Tibial nerve (tissue), 4 donors: ENCODE data around the gene SMARCC1. TPM values are rescaled to one million over a fixed set of nuclear protein-coding genes. Genes with fewer than 3 reads are reported as not detected.
A peak's percentile ranks its signal among the peaks of the same experiment; 100 is the strongest.

Experiments
- DNase-seq, 2 donors: peaks; one replicate each; pipeline ENCODE4 v3.0.0-alpha.2; 2019; ENCODE audit warnings: low spot score in 2 of 2
- H3K27ac ChIP-seq, 4 donors: fragments of 200-600 bp; sonication (generic) in 3 of 4; one replicate each; pipeline ENCODE4 v1.5.1; 2017 to 2019; ENCODE audit warnings: mild to moderate bottlenecking in 1 of 4
- H3K27me3 ChIP-seq, 2 donors: fragments of 200-600 bp; sonication (generic) in 1 of 2; one replicate each; pipeline versions ENCODE4 v1.5.1 to v1.6.0; 2017 to 2019
- H3K36me3 ChIP-seq, 3 donors: fragments of 200-600 bp; sonication (generic); one replicate each; pipeline ENCODE4 v1.5.1; 2018 to 2019
- H3K4me1 ChIP-seq, 4 donors: fragments of 200-600 bp; sonication (generic) in 3 of 4; one replicate each; pipeline ENCODE4 v1.5.1; 2017 to 2019
- H3K4me3 ChIP-seq, 4 donors: fragments of 200-600 bp; sonication (generic) in 3 of 4; one replicate each; pipeline ENCODE4 v1.5.1; 2017 to 2019; ENCODE audit warnings: mild to moderate bottlenecking in 1 of 4, moderate library complexity in 1 of 4
- H3K9me3 ChIP-seq, 4 donors: fragments of 200-600 bp; sonication (generic) in 3 of 4; one replicate each; pipeline ENCODE4 v1.5.1; 2017 to 2019
- EP300 ChIP-seq, 2 donors: sonication (generic); formaldehyde crosslinking; IDR thresholded peaks; one replicate each; pipeline ENCODE4 v1.6.1; 2017; ENCODE audit warnings: antibody characterized with exemption in 2 of 2, mild to moderate bottlenecking in 1 of 2
- POLR2A ChIP-seq, 2 donors: fragments of 450-650 bp; IDR thresholded peaks; one replicate each; pipeline ENCODE4 v1.6.1; 2017; ENCODE audit warnings: antibody characterized with exemption in 2 of 2, mild to moderate bottlenecking in 2 of 2, moderate library complexity in 2 of 2
- WGBS, 2 donors: methylation state at CpG; one replicate each; pipeline ENCODE4 v1.1.5; 2018; 5-methylcytosine and 5-hydroxymethylcytosine counted together
- small RNA-seq: library from RNA; depleted of rRNA; stranded (forward); fragments of <200 nt; gene quantifications from one replicate; pipeline ENCODE3, GENCODE V24; 2016
- total RNA-seq, 4 donors: library from RNA; depleted of rRNA; stranded (reverse); fragments of >200 nt; gene quantifications; one replicate each; pipeline ENCODE4 v1.1.0, GENCODE V29; 2016
- TF ChIP-seq, protein P1 (sequence below), 5 experiments: fragments of 200-600 bp in 3 of 5; fragments of 450-650 bp in 2 of 5; sonication (generic) in 3 of 5; IDR thresholded peaks; one replicate each; pipeline ENCODE4 v1.5.1; 2016 to 2019; ENCODE audit warnings: antibody characterized with exemption in 5 of 5, mild to moderate bottlenecking in 3 of 5, moderate library complexity in 2 of 5

The SMARCC1 gene
- total RNA-seq, 4 donors from 2014 or later: 27.8 to 37.4 (median 36.1) TPM

- Histone ChIP-seq H3K27me3 (no peaks in the 10 kb centered on the region), H3K4me3 (no peak overlapping the region), H3K9me3 (no peaks in the 10 kb centered on the region), H3K36me3 (no peaks in the 10 kb centered on the region), H3K27ac (peak overlapping the region in 2 of 4 donors; percentile 47 to 67), H3K4me1 (peaks cover 0 to 3% (median 0%) of the 10 kb centered on the region in 4 donors)
- WGBS, 2 donors: 66 to 67% methylated on average over 6 of the region's 6 CpGs
- DNase-seq: no peak
- TF ChIP-seq, protein P1, sequence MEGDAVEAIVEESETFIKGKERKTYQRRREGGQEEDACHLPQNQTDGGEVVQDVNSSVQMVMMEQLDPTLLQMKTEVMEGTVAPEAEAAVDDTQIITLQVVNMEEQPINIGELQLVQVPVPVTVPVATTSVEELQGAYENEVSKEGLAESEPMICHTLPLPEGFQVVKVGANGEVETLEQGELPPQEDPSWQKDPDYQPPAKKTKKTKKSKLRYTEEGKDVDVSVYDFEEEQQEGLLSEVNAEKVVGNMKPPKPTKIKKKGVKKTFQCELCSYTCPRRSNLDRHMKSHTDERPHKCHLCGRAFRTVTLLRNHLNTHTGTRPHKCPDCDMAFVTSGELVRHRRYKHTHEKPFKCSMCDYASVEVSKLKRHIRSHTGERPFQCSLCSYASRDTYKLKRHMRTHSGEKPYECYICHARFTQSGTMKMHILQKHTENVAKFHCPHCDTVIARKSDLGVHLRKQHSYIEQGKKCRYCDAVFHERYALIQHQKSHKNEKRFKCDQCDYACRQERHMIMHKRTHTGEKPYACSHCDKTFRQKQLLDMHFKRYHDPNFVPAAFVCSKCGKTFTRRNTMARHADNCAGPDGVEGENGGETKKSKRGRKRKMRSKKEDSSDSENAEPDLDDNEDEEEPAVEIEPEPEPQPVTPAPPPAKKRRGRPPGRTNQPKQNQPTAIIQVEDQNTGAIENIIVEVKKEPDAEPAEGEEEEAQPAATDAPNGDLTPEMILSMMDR (IDR thresholded peaks at IDR 0.05): no peak
- TF ChIP-seq EP300 (IDR thresholded peaks at IDR 0.05) (no peak), POLR2A (IDR thresholded peaks at IDR 0.05) (no peak)
Measured at GRCh38 chr3:47536967-47537366, 244.7 kb downstream of the SMARCC1 start.

GRCh38 chr3:47536221-47536891 lies 245.3 kb downstream of the SMARCC1 start:
- DNase-seq: no peak
- TF ChIP-seq, protein P1 (IDR thresholded peaks at IDR 0.05): no peak
- TF ChIP-seq EP300 (IDR thresholded peaks at IDR 0.05) (no peak), POLR2A (IDR thresholded peaks at IDR 0.05) (no peak)
- H3K27ac ChIP-seq: peak overlapping the region in 2 of 4 donors; percentile 47 to 67
- no peak overlapping the region for H3K4me3 ChIP-seq
- no peaks in the 10 kb centered on the region for H3K9me3 ChIP-seq
- WGBS, 2 donors: 48 to 58% methylated on average over 18 of the region's 19 CpGs
- H3K27me3 ChIP-seq: no peaks in the 10 kb centered on the region
- H3K4me1 ChIP-seq: peaks cover 0 to 3% (median 0%) of the 10 kb centered on the region in 4 donors
- no peaks in the 10 kb centered on the region for H3K36me3 ChIP-seq

Small RNAs within 50 kb of the gene (small RNA-seq; reads per million reads assigned to genes)
- gene RF02271 (not detected), gene RN7SL870P (not detected)

Other genes with a start within 250 kb of the SMARCC1 start
- gene CSPG5, start 203.0 kb downstream of the SMARCC1 start, total RNA-seq: 1 to 10 TPM in 1 of 4 donors, under 1 TPM in 2, not detected in 1; under 0.01 to 4.8 (median 0.22) TPM
- 10 to 100 TPM; 71.9 to 86.4 (median 78.8) TPM for gene DHX30, start 21.2 kb upstream of the SMARCC1 start, total RNA-seq
- 100 to 1,000 TPM; 201 to 239 (median 231) TPM for gene MAP4, start 234.5 kb upstream of the SMARCC1 start, total RNA-seq